GOT3 (cell line): Measurements from ENCODE around the gene PITRM1.

Experiments used
- DNase-seq: peaks from one replicate; lab custom pipeline; 2025; ENCODE audit warnings: mixed read lengths; lab: John Stamatoyannopoulos, UW

Gene PITRM1

GRCh38 chr10:3100856-3101640 is 71.5 kb downstream of the PITRM1 start:
- no peak for DNase-seq

DNA sequence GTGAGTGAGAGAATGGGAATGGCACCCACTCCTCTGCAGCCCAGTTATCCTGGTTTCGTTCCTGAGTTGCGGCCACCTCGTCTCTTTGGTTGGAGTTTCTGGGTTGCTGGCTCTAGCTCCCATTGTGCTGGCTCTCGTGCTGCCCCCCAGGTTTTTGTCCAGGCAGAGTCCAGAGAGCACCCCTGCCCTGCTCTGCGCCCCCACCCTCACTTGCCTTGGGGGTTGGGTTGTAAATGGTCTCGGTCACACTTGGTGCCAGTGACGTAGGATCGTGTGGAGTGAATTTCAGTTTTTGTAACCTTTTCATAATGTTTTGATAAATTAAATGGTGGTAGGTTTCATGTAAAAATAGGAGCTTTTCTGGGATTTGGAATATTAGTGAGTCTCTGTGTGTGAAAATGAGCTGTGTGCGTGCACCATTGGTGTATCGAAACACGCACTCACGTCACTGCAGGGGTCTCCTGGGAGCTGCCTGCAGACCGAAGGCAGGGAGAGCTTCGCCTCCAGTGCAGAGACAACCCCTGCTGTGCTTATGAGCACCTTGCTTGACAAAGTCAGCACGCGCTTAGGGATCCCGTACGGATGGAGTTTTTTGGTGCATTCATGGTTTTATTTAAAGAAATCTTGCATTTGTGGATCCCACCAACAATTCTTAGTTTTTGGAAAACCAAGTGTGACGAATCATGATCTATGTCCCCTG is 72.3 kb downstream of the PITRM1 start:
- DNase-seq: no peak

GRCh38 chr10:3099291-3100092 is 73.1 kb downstream of the PITRM1 start:
- no peak for DNase-seq

GRCh38 chr10:3098689-3099088 is 73.9 kb downstream of the PITRM1 start:
- no peak for DNase-seq

DNA sequence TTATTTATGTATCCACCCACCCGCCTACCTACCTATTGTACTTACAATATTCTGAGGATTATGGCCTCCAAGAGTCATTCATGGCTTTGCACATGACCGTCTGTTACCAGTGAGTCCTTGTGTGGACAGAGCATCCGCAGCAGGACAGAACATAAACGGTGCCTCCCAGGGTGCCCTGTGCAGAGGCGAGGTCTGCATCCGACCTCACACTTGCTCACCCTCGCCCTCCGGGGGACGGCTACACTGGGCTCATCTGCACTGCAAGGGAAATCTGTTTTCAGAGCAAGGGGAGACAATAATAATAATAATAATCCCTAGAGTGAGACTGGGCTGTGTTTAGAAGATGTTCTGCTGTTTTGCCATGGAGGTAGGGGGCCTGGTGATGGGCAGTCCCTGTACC is 75.4 kb downstream of the PITRM1 start:
- no peak for DNase-seq

GRCh38 chr10:3096149-3096548 is 76.4 kb downstream of the PITRM1 start:
- DNase-seq: no peak

- peak; percentile 41 for DNase-seq
Observed at GRCh38 chr10:3095373-3096139, 77.0 kb downstream of the PITRM1 start.

GRCh38 chr10:3094609-3095036 is 78.0 kb downstream of the PITRM1 start:
- DNase-seq: no peak

DNA sequence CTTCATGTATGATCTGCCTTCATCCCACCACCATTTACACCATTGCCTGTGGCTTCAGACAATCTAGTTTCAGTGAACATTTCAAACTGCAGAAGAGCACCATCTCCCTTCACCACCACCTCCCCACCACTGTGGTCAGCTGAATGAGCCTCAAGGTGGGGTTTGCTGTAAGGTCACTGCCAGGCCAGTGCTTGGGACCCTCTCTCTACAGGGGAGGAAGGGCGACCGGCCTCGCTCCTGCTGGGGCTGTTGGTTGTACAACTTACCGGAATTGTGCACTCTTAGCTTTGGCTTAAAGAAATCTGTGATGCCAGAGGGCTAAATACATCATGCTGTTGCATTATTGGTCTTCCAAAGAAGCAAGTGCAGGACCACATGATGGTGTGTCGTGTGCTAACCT is 78.6 kb downstream of the PITRM1 start:
- no peak for DNase-seq

GRCh38 chr10:3091921-3092320 is 80.7 kb downstream of the PITRM1 start:
- DNase-seq: no peak

DNA sequence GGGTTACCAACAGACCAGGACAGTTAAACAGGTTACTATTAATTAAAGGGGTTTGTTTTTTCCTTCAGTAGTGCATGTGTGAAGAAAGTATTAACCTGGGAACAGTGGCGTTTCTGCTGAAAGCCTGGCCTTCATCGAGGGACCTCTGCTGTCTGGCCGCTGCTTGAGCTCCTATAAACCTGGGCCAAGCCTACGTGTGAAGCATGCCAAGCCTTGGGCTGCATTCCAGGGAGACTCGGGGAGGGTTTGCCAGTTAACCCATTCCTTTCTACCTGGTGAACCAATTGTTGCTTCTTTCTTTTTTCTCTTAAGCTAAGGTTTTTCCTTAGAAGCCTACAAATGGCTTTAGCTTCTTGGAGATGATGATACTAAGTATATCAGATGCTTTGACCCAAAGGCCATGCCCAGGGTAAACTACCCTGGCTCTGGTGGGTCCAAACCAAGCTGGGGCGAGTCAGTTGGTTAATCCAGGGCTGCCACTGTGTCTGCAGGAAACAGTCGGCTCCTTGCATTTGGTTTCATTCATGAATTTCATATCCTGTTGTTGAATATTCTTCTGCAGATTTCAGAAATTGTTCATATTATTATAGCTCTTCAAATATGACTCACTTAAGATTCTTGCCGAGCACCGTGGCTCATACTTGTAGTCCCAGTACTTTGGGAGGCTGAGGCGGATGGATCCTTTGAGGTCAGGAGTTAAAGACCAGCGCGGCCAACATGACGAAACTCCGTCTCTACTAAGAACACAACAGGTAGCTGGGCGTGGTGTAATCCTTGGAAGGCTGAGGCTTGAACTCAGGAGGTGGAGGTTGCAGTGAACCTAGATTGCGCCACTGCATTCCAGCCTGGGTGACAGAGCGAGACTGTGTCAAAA is 81.4 kb downstream of the PITRM1 start:
- DNase-seq: no peak

DNA sequence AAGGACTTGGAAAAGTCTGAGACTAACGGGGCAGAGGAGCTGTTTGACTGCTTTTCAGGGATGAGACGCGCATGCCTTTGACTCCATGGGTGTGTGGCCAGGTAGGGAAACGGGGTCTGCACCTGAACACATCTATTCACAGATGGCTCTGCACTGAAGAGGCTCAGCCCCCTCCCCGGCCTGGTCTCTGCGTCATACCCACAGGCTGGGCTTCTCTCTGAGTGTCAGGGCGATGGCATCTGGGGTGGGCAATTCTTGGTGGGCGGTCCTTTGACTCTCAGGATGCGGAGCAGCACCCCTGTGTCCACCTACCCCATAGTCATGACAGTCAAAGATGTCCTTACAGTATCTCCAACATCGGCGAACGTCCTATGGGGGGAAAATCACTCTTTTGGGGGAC is 82.2 kb downstream of the PITRM1 start:
- DNase-seq: no peak
